ENCODE measurements around the gene FAM169A. TPM values are rescaled to one million over a fixed set of nuclear protein-coding genes. Genes with fewer than 3 reads are reported as not detected.

Gene FAM169A
- total RNA-seq, 4 donors from 2014 or later = 0.47 to 3.4 (median 1.1) TPM

- Histone ChIP-seq H3K4me1 (no peaks in the 10 kb centered on the region), H3K27me3 (no peaks in the 10 kb centered on the region), H3K36me3 (no peaks in the 10 kb centered on the region), H3K27ac (no peak overlapping the region), H3K4me3 (no peak overlapping the region), H3K9me3 (no peaks in the 10 kb centered on the region)
- no peak for ATAC-seq
- WGBS, 2 donors (ENCODE audit: low coverage in 1 of 2) = 13 to 82% methylated on average over 1 to 4 of the region's 4 CpGs
- TF ChIP-seq, protein P1, sequence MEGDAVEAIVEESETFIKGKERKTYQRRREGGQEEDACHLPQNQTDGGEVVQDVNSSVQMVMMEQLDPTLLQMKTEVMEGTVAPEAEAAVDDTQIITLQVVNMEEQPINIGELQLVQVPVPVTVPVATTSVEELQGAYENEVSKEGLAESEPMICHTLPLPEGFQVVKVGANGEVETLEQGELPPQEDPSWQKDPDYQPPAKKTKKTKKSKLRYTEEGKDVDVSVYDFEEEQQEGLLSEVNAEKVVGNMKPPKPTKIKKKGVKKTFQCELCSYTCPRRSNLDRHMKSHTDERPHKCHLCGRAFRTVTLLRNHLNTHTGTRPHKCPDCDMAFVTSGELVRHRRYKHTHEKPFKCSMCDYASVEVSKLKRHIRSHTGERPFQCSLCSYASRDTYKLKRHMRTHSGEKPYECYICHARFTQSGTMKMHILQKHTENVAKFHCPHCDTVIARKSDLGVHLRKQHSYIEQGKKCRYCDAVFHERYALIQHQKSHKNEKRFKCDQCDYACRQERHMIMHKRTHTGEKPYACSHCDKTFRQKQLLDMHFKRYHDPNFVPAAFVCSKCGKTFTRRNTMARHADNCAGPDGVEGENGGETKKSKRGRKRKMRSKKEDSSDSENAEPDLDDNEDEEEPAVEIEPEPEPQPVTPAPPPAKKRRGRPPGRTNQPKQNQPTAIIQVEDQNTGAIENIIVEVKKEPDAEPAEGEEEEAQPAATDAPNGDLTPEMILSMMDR (IDR thresholded peaks at IDR 0.05) = no peak
- no peak for TF ChIP-seq POLR2A (IDR thresholded peaks at IDR 0.05)
- TF ChIP-seq EP300 (IDR thresholded peaks at IDR 0.05) = no peak
- TF ChIP-seq POLR2AphosphoS5 (IDR thresholded peaks at IDR 0.05) = no peak
Measured at GRCh38 chr5:74903165-74903787, 37.1 kb upstream of the FAM169A start.

DNA sequence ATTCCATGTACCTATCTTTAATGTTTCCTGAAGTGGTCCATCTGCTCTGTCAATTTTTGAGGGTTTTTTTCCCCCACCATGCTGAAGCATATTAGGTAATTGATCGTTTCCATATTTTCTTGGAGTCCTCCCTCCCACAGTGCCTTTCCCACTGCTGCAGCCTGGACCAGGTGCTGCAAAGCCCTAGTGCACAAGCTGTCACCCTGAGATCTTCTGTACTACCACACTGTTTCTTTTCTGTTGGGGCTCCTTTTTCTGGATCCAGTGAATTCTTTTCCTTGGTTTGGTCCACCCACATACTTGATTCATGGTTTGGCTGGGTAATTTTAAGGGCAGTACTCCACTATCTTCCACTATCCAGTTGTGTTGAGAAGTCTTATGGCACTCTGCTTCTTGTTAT lies 30.9 kb upstream of the FAM169A start:
- Histone ChIP-seq H3K27ac (no peak overlapping the region), H3K4me3 (no peak overlapping the region), H3K36me3 (no peaks in the 10 kb centered on the region), H3K27me3 (no peaks in the 10 kb centered on the region), H3K9me3 (peaks cover 0 to 11% (median 0%) of the 10 kb centered on the region in 3 donors), H3K4me1 (peaks cover 0 to 10% (median 0%) of the 10 kb centered on the region in 3 donors)
- TF ChIP-seq POLR2A (IDR thresholded peaks at IDR 0.05) (no peak), POLR2AphosphoS5 (IDR thresholded peaks at IDR 0.05) (no peak), EP300 (IDR thresholded peaks at IDR 0.05) (no peak)
- TF ChIP-seq, protein P1 (IDR thresholded peaks at IDR 0.05) = no peak
- WGBS, 2 donors (ENCODE audit: low coverage in 1 of 2) = 67 to 100% methylated on average over 1 of the region's 1 CpG
- no peak for ATAC-seq

DNA sequence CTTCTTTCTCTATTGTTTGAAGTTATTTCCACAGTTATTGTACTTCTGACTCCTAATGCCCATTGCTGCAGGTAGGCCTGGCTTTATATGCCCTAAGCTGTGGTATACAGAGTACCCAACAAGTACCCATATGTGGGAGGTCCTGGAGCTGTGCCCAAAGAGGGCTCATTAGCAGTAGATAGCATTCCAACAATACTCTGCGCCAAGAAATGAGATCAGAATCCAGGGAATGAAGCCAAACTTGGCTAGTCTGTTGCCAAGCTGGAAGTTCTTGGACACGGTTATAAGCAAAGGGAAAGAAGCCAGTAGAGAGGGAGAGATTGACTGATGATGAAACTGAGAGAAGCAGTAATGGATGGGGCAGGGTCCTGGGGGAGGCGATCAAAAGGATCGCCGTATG lies 29.7 kb upstream of the FAM169A start:
- no peaks in the 10 kb centered on the region for H3K36me3 ChIP-seq
- 28 to 32% methylated on average over 4 to 5 of the region's 5 CpGs for WGBS, 2 donors (ENCODE audit: low coverage in 1 of 2)
- H3K4me1 ChIP-seq = peaks cover 0 to 10% (median 0%) of the 10 kb centered on the region in 3 donors
- ATAC-seq = no peak
- no peak overlapping the region for H3K27ac ChIP-seq
- TF ChIP-seq POLR2AphosphoS5 (IDR thresholded peaks at IDR 0.05) (peak; percentile 80), EP300 (IDR thresholded peaks at IDR 0.05) (no peak)
- peaks cover 0 to 11% (median 0%) of the 10 kb centered on the region in 3 donors for H3K9me3 ChIP-seq
- H3K4me3 ChIP-seq = no peak overlapping the region
- H3K27me3 ChIP-seq = no peaks in the 10 kb centered on the region

GRCh38 chr5:74894351-74894750 lies 28.2 kb upstream of the FAM169A start:
- peaks cover 0 to 10% (median 0%) of the 10 kb centered on the region in 3 donors for H3K4me1 ChIP-seq
- no peaks in the 10 kb centered on the region for H3K36me3 ChIP-seq
- no peaks in the 10 kb centered on the region for H3K27me3 ChIP-seq
- no peak overlapping the region for H3K27ac ChIP-seq
- no peak for ATAC-seq
- no peak overlapping the region for H3K4me3 ChIP-seq
- H3K9me3 ChIP-seq = peaks cover 0 to 11% (median 0%) of the 10 kb centered on the region in 3 donors
- 94 to 100% methylated on average over 2 of the region's 2 CpGs for WGBS, 2 donors (ENCODE audit: low coverage in 1 of 2)
- TF ChIP-seq POLR2AphosphoS5 (IDR thresholded peaks at IDR 0.05) (no peak), EP300 (IDR thresholded peaks at IDR 0.05) (no peak), POLR2A (IDR thresholded peaks at IDR 0.05) (no peak)
- TF ChIP-seq, protein P1 (IDR thresholded peaks at IDR 0.05) = no peak

DNA sequence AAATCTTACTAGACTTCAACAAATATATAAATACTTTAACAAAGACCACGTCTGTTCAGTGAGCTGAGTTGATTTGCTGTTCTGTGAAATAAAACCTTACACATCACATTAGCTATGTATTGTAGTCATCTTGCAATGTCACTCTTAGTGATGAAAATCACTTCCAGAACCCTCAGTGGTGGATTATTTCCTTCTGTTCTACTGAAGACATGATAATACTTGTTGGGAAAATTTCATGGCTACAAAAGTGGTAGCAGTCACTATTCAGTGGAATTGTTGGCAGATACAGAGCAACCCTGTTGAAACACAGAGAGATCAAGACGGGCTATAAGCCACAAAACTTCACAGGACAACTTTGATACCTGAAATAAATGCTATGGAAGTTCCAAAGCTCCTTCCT lies 26.7 kb upstream of the FAM169A start:
- peaks cover 0 to 11% (median 0%) of the 10 kb centered on the region in 3 donors for H3K9me3 ChIP-seq
- TF ChIP-seq, protein P1 (IDR thresholded peaks at IDR 0.05) = no peak
- TF ChIP-seq POLR2A (IDR thresholded peaks at IDR 0.05) (no peak), EP300 (IDR thresholded peaks at IDR 0.05) (no peak), POLR2AphosphoS5 (IDR thresholded peaks at IDR 0.05) (no peak)
- no peaks in the 10 kb centered on the region for H3K27me3 ChIP-seq
- H3K4me1 ChIP-seq = peaks cover 0 to 10% (median 0%) of the 10 kb centered on the region in 3 donors
- no peaks in the 10 kb centered on the region for H3K36me3 ChIP-seq
- WGBS, 2 donors (ENCODE audit: low coverage in 1 of 2) = 62 to 63% methylated on average over 2 of the region's 2 CpGs
- no peak overlapping the region for H3K4me3 ChIP-seq
- ATAC-seq = no peak
- H3K27ac ChIP-seq = no peak overlapping the region

Data from gastroesophageal sphincter (tissue), 4 donors.